PC-3 (cell line): Measurements from ENCODE around the gene PCDHGA7. TPM values are rescaled to one million over a fixed set of nuclear protein-coding genes. Genes with fewer than 3 reads are reported as not detected.
"Not testable (repeated sequence)": the region's sequence is repeated elsewhere in the genome, so short reads cannot be mapped to it uniquely, and the experiment has no call there.

ENCODE experiments used
- ATAC-seq: fragments of 200-7000 bp; cut with Tn5 transposase; 2 replicates; pipeline ENCODE4 v1.9.1; 2020; ENCODE audit warnings: mild to moderate bottlenecking, moderate library complexity
- BruUV-seq: library from RNA; stranded (reverse); fragments of 400-500 nt; replicated peaks from 2 replicates; lab custom pipeline; 2021; lab: Mats Ljungman, UMichigan
- CTCF ChIA-PET: fragments of 300-600 bp; sonication (Branson Sonifier 250); formaldehyde crosslinking; loops from one replicate; lab custom pipeline; 2022; ENCODE audit warnings: antibody characterized with exemption; lab: Charles Lee
- POLR2A ChIA-PET: fragments of 300-600 bp; sonication (Branson Sonifier 250); formaldehyde crosslinking; loops from one replicate; lab custom pipeline; 2022; ENCODE audit warnings: antibody characterized with exemption; ENCODE audit not compliant: unreplicated experiment; lab: Charles Lee
- DNase-seq: peaks from one replicate; pipeline ENCODE4 v3.0.0-alpha.2; 2015
- H2AFZ ChIP-seq: fragments of 300-600 bp; sonication (generic); 2 replicates; pipeline ENCODE4 v1.6.0; 2016; ENCODE audit warnings: antibody characterized with exemption, low read length
- H3F3A ChIP-seq: fragments of 300-600 bp; sonication (generic); one replicate; pipeline ENCODE4 v1.6.0; 2017; ENCODE audit warnings: antibody characterized with exemption, low read length, control low read depth, mild to moderate bottlenecking; ENCODE audit not compliant: unreplicated experiment
- H3K27ac ChIP-seq: fragments of 300-600 bp; sonication (generic); 2 replicates; pipeline ENCODE4 v1.5.1; 2016; ENCODE audit warnings: mild to moderate bottlenecking, low read length
- H3K27me3 ChIP-seq: fragments of 300-600 bp; sonication (generic); 2 replicates; pipeline ENCODE4 v1.6.1; 2016; ENCODE audit warnings: low read length, mixed read lengths
- H3K36me3 ChIP-seq: fragments of 300-600 bp; sonication (generic); 2 replicates; pipeline ENCODE4 v1.6.1; 2016; ENCODE audit warnings: low read depth, mixed run types, low read length, mixed read lengths
- H3K4me1 ChIP-seq: fragments of 300-600 bp; sonication (generic); 2 replicates; pipeline ENCODE4 v1.5.1; 2016; ENCODE audit warnings: low read length; ENCODE audit not compliant: insufficient read depth
- H3K4me2 ChIP-seq: fragments of 300-600 bp; sonication (generic); 2 replicates; pipeline ENCODE4 v1.6.0; 2016; ENCODE audit warnings: low read length
- H3K4me3 ChIP-seq: fragments of 300-600 bp; sonication (generic); 2 replicates; pipeline ENCODE4 v1.5.1; 2016; ENCODE audit warnings: mild to moderate bottlenecking, low read length, mixed read lengths
- H3K79me2 ChIP-seq: fragments of 300-600 bp; sonication (generic); 2 replicates; pipeline ENCODE4 v1.6.1; 2017; ENCODE audit warnings: low read length, mixed read lengths
- H3K9ac ChIP-seq: fragments of 300-600 bp; sonication (generic); 2 replicates; pipeline ENCODE4 v1.6.0; 2016; ENCODE audit warnings: mild to moderate bottlenecking, low read length
- H3K9me2 ChIP-seq: fragments of 300-600 bp; sonication (generic); replicated peaks from 2 replicates; pipeline ENCODE4 v1.6.1; 2016; ENCODE audit warnings: mixed run types, low read length, mixed read lengths
- H3K9me3 ChIP-seq: fragments of 300-600 bp; sonication (generic); 2 replicates; pipeline ENCODE4 v1.6.1; 2016; ENCODE audit warnings: low read length, mixed read lengths
- H4K20me1 ChIP-seq: fragments of 300-600 bp; sonication (generic); 2 replicates; pipeline ENCODE4 v1.6.1; 2016; ENCODE audit warnings: low read length, mixed read lengths
- EZH2 ChIP-seq: fragments of 300-600 bp; sonication (generic); IDR thresholded peaks from one replicate; pipeline ENCODE4 v1.6.1; 2017; ENCODE audit warnings: antibody characterized with exemption, mild to moderate bottlenecking, low read length; ENCODE audit not compliant: unreplicated experiment
- EZH2phosphoT487 ChIP-seq: fragments of 300-600 bp; sonication (generic); IDR thresholded peaks from 2 replicates; pipeline ENCODE4 v1.6.1; 2018; ENCODE audit warnings: mild to moderate bottlenecking, antibody characterized with exemption, low read length, borderline replicate concordance
- intact Hi-C: fragments of 100-400 bp; cut with micrococcal nuclease; formaldehyde crosslinking; loops from 2 replicates; pipeline ENCODE4 v1.9.0; 2023
- total RNA-seq: library from RNA; depleted of rRNA; stranded (reverse); fragments of >200 nt; gene quantifications from 2 replicates; pipeline ENCODE4 v1.2.3, GENCODE V29; 2014
- TF ChIP-seq, protein P1 (sequence below): fragments of 300-600 bp; sonication (generic); conservative IDR thresholded peaks from 2 replicates; pipeline ENCODE4 v1.5.1; 2017; ENCODE audit warnings: antibody characterized with exemption, low read depth, mild to moderate bottlenecking, low read length

Gene PCDHGA7
- total RNA-seq, 1 experiment from 2014 or later, result 0.51 TPM

GRCh38 chr5:141345327-141345726 lies 37.2 kb upstream of the PCDHGA7 start:
- no TSS peak for BruUV-seq
- Histone ChIP-seq H3K27ac (no peak overlapping the region), H3K4me3 (no peak overlapping the region), H3F3A (no peaks in the 10 kb centered on the region), H3K79me2 (no peaks in the 10 kb centered on the region), H3K4me2 (no peak overlapping the region), H3K4me1 (no peaks in the 10 kb centered on the region), H3K36me3 (no peaks in the 10 kb centered on the region), H3K9me2 (no peaks in the 10 kb centered on the region), H4K20me1 (no peaks in the 10 kb centered on the region), H3K27me3 (no peaks in the 10 kb centered on the region), H3K9me3 (no peaks in the 10 kb centered on the region), H3K9ac (no peak overlapping the region), H2AFZ (no peak overlapping the region)
- ATAC-seq (no peak), DNase-seq (no peak)
- POLR2A ChIA-PET, result no interaction called here
- TF ChIP-seq, protein P1, sequence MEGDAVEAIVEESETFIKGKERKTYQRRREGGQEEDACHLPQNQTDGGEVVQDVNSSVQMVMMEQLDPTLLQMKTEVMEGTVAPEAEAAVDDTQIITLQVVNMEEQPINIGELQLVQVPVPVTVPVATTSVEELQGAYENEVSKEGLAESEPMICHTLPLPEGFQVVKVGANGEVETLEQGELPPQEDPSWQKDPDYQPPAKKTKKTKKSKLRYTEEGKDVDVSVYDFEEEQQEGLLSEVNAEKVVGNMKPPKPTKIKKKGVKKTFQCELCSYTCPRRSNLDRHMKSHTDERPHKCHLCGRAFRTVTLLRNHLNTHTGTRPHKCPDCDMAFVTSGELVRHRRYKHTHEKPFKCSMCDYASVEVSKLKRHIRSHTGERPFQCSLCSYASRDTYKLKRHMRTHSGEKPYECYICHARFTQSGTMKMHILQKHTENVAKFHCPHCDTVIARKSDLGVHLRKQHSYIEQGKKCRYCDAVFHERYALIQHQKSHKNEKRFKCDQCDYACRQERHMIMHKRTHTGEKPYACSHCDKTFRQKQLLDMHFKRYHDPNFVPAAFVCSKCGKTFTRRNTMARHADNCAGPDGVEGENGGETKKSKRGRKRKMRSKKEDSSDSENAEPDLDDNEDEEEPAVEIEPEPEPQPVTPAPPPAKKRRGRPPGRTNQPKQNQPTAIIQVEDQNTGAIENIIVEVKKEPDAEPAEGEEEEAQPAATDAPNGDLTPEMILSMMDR, result no peak
- TF ChIP-seq EZH2phosphoT487, result no peak
- TF ChIP-seq EZH2, result no peak
- CTCF ChIA-PET, result no interaction called here
- intact Hi-C loops, result no loop called here

DNA sequence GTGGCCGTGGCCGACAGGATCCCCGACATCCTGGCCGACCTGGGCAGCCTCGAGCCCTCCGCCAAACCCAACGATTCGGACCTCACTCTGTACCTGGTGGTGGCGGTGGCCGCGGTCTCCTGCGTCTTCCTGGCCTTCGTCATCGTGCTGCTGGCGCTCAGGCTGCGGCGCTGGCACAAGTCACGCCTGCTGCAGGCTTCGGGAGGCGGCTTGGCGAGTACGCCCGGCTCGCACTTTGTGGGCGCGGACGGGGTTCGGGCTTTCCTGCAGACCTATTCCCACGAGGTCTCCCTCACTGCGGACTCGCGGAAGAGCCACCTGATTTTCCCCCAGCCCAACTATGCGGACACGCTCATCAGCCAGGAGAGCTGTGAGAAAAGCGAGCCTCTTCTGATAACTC lies 36.5 kb upstream of the PCDHGA7 start:
- CTCF ChIA-PET, H3K27ac ChIP-seq, H3K36me3 ChIP-seq, H3K79me2 ChIP-seq, H3K4me3 ChIP-seq, DNase-seq, H3K27me3 ChIP-seq, BruUV-seq, ATAC-seq, intact Hi-C loops, H2AFZ ChIP-seq, H3K4me1 ChIP-seq, H3K9me3 ChIP-seq, H3K9ac ChIP-seq, H3K9me2 ChIP-seq, H4K20me1 ChIP-seq, H3K4me2 ChIP-seq, H3F3A ChIP-seq: not testable (repeated sequence)
- POLR2A ChIA-PET, result interaction anchor here (0.6 kb wide), 1 partner anchor 245 kb away, joined by 4 read pairs; no protein-coding TSS in a partner anchor

GRCh38 chr5:141349917-141350619 lies 32.5 kb upstream of the PCDHGA7 start, which contains the start of gene PCDHGB1:
Gene PCDHGB1 (plus strand): TSS chr5:141350099. CDS start chr5:141350261, 162 bp downstream.
- no peak within 1 kb of the TSS for H3K4me2 ChIP-seq
- BruUV-seq, result no TSS peak
- no peak within 1 kb of the TSS for H2AFZ ChIP-seq

More at GRCh38 chr5:141349917-141350619, 32.5 kb upstream of the PCDHGA7 start, which contains the start of gene PCDHGB1:
- H3K36me3 ChIP-seq, result no peaks in the 10 kb centered on the region
- H3K9me3 ChIP-seq, result no peaks in the 10 kb centered on the region
- H4K20me1 ChIP-seq, result no peaks in the 10 kb centered on the region
- CTCF ChIA-PET, result no interaction called here
- no peaks in the 10 kb centered on the region for H3K4me1 ChIP-seq
- intact Hi-C loops, result no loop called here
- POLR2A ChIA-PET, result no interaction called here
- H3K79me2 ChIP-seq, result no peaks in the 10 kb centered on the region
- DNase-seq (no peak), ATAC-seq (no peak)
- no peaks in the 10 kb centered on the region for H3F3A ChIP-seq
- no peaks in the 10 kb centered on the region for H3K27me3 ChIP-seq
- no peak within 1 kb of the TSS for H3K4me3 ChIP-seq
- TF ChIP-seq, protein P1, result no peak
- no peak for TF ChIP-seq EZH2
- TF ChIP-seq EZH2phosphoT487, result no peak
- no peak within 1 kb of the TSS for H3K27ac ChIP-seq
- no peaks in the 10 kb centered on the region for H3K9me2 ChIP-seq
- no peak within 1 kb of the TSS for H3K9ac ChIP-seq
